ENCODE data around the gene LZTR1.
A peak's percentile ranks its signal among the peaks of the same experiment; 100 is the strongest.
"Not testable (repeated sequence)": the region's sequence is repeated elsewhere in the genome, so short reads cannot be mapped to it uniquely, and the experiment has no call there.

LZTR1 gene

GRCh38 chr22:20968281-20968977 lies 13.7 kb upstream of the LZTR1 start:
- Histone ChIP-seq H3K36me3 (no peaks in the 10 kb centered on the region), H3K27ac (peak overlapping the region; percentile 82), H3K4me3 (ENCODE audit: low read depth, low read length) (no peak overlapping the region), H3K9me3 (ENCODE audit: severe bottlenecking) (no peaks in the 10 kb centered on the region), H3K27me3 (ENCODE audit: insufficient read depth, low read depth, severe bottlenecking) (no peaks in the 10 kb centered on the region)
- no peak for TF ChIP-seq CTCF (IDR thresholded peaks at IDR 0.05; ENCODE audit: low read depth, low read length)
- DNase-seq: no peak

GRCh38 chr22:20970939-20971657 lies 11.0 kb upstream of the LZTR1 start:
- no peak for TF ChIP-seq CTCF (IDR thresholded peaks at IDR 0.05; ENCODE audit: low read depth, low read length)
- Histone ChIP-seq H3K9me3 (ENCODE audit: severe bottlenecking) (no peaks in the 10 kb centered on the region), H3K27ac (peak overlapping the region; percentile 5; the same call in 1 of the 2 replicates)

DNA sequence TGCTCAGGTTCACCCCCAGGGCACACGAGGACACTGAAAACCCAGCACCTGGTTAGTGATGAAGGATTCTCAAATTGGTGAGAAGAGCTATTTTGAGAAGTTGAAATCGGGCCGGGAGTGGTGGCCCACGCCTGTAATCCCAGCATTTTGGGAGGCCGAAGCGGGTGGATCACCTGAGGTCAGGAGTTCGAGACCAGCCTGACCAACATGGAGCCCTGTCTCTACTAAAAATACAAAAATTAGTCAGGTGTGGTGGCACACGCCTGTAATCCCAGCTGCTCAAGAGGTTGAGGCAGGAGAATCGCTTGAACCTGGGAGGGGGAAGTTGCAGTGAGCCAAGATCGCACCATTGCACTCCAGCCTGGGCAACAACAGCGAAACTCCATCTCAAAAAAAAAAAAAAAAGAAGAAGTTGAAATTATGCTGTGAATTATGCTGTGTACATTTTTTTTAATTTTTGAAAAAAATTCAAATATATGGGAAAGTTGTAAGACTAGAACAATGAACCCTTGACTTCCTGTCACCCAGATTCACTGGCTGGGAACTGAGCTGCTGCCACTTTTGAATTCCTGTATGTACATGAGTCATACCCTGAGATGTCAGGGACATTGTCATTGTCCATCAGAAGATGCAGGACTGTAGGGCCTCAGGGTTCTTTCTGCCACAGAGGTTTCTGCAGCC lies 9.9 kb upstream of the LZTR1 start:
- not testable (repeated sequence) for H3K27ac ChIP-seq; H3K36me3 ChIP-seq; H3K4me3 ChIP-seq (ENCODE audit: low read depth, low read length); DNase-seq; H3K27me3 ChIP-seq (ENCODE audit: insufficient read depth, low read depth, severe bottlenecking); H3K9me3 ChIP-seq (ENCODE audit: severe bottlenecking)

More at GRCh38 chr22:20970939-20971657, 11.0 kb upstream of the LZTR1 start:
- DNase-seq: peak; percentile 51
- no peaks in the 10 kb centered on the region for H3K27me3 ChIP-seq (ENCODE audit: insufficient read depth, low read depth, severe bottlenecking)
- no peak overlapping the region for H3K4me3 ChIP-seq (ENCODE audit: low read depth, low read length)
- H3K36me3 ChIP-seq: no peaks in the 10 kb centered on the region

- TF ChIP-seq CTCF (IDR thresholded peaks at IDR 0.05; ENCODE audit: low read depth, low read length): no peak
- no peaks in the 10 kb centered on the region for H3K36me3 ChIP-seq
- DNase-seq: no peak
- H3K4me3 ChIP-seq (ENCODE audit: low read depth, low read length): no peak overlapping the region
- 0 out of 2 replicates have a peak overlapping the region, but pooled peaks have one; percentile 20 for H3K27ac ChIP-seq
- H3K27me3 ChIP-seq (ENCODE audit: insufficient read depth, low read depth, severe bottlenecking): no peaks in the 10 kb centered on the region
- H3K9me3 ChIP-seq (ENCODE audit: severe bottlenecking): no peaks in the 10 kb centered on the region
Measured at GRCh38 chr22:20972933-20973577, 9.0 kb upstream of the LZTR1 start.

- no peak for TF ChIP-seq CTCF (IDR thresholded peaks at IDR 0.05; ENCODE audit: low read depth, low read length)
- Histone ChIP-seq H3K36me3 (no peaks in the 10 kb centered on the region), H3K27ac (no peak overlapping the region), H3K4me3 (ENCODE audit: low read depth, low read length) (no peak overlapping the region), H3K27me3 (ENCODE audit: insufficient read depth, low read depth, severe bottlenecking) (no peaks in the 10 kb centered on the region), H3K9me3 (ENCODE audit: severe bottlenecking) (no peaks in the 10 kb centered on the region)
- no peak for DNase-seq
Measured at GRCh38 chr22:20973634-20974286, 8.3 kb upstream of the LZTR1 start.
